ENCODE data around the gene MYH10.

The MYH10 gene

GRCh38 chr17:8466456-8466855 is 164.1 kb downstream of the MYH10 start:
- no peak for TF ChIP-seq CTCF (IDR thresholded peaks at IDR 0.05; ENCODE audit: insufficient read depth, low read length, poor library complexity, severe bottlenecking)
- Histone ChIP-seq H3K27me3 (replicated peaks; ENCODE audit: control insufficient read depth, insufficient read depth, low read length) (no peaks in the 10 kb centered on the region), H3K4me3 (replicated peaks; ENCODE audit: low read depth, low read length) (no peak overlapping the region), H3K36me3 (ENCODE audit: control insufficient read depth, insufficient read depth, low read length) (peaks cover 42% of the 10 kb centered on the region)
- DNase-seq (ENCODE audit: extremely low read depth, insufficient read length): no peak

- Histone ChIP-seq H3K4me3 (replicated peaks; ENCODE audit: low read depth, low read length) (no peak overlapping the region), H3K36me3 (ENCODE audit: control insufficient read depth, insufficient read depth, low read length) (peaks cover 39% of the 10 kb centered on the region), H3K27me3 (replicated peaks; ENCODE audit: control insufficient read depth, insufficient read depth, low read length) (no peaks in the 10 kb centered on the region)
- no peak for TF ChIP-seq CTCF (IDR thresholded peaks at IDR 0.05; ENCODE audit: insufficient read depth, low read length, poor library complexity, severe bottlenecking)
- no peak for DNase-seq (ENCODE audit: extremely low read depth, insufficient read length)
These were observed 164.8 kb downstream of the MYH10 start for GRCh38 chr17:8465759-8466158.

- no peak for DNase-seq (ENCODE audit: extremely low read depth, insufficient read length)
- H3K36me3 ChIP-seq (ENCODE audit: control insufficient read depth, insufficient read depth, low read length): peaks cover 36% of the 10 kb centered on the region
- H3K27me3 ChIP-seq (replicated peaks; ENCODE audit: control insufficient read depth, insufficient read depth, low read length): no peaks in the 10 kb centered on the region
- H3K4me3 ChIP-seq (replicated peaks; ENCODE audit: low read depth, low read length): no peak overlapping the region
- no peak for TF ChIP-seq CTCF (IDR thresholded peaks at IDR 0.05; ENCODE audit: insufficient read depth, low read length, poor library complexity, severe bottlenecking)
These were observed 165.2 kb downstream of the MYH10 start for GRCh38 chr17:8465356-8465755.

GRCh38 chr17:8464941-8465340 is 165.6 kb downstream of the MYH10 start:
- DNase-seq (ENCODE audit: extremely low read depth, insufficient read length): no peak
- no peak for TF ChIP-seq CTCF (IDR thresholded peaks at IDR 0.05; ENCODE audit: insufficient read depth, low read length, poor library complexity, severe bottlenecking)
- H3K36me3 ChIP-seq (ENCODE audit: control insufficient read depth, insufficient read depth, low read length): peaks cover 33% of the 10 kb centered on the region
- no peak overlapping the region for H3K4me3 ChIP-seq (replicated peaks; ENCODE audit: low read depth, low read length)
- H3K27me3 ChIP-seq (replicated peaks; ENCODE audit: control insufficient read depth, insufficient read depth, low read length): no peaks in the 10 kb centered on the region

GRCh38 chr17:8463099-8463498 is 167.4 kb downstream of the MYH10 start:
- TF ChIP-seq CTCF (IDR thresholded peaks at IDR 0.05; ENCODE audit: insufficient read depth, low read length, poor library complexity, severe bottlenecking): no peak
- DNase-seq (ENCODE audit: extremely low read depth, insufficient read length): no peak
- Histone ChIP-seq H3K36me3 (ENCODE audit: control insufficient read depth, insufficient read depth, low read length) (peaks cover 28% of the 10 kb centered on the region), H3K27me3 (replicated peaks; ENCODE audit: control insufficient read depth, insufficient read depth, low read length) (no peaks in the 10 kb centered on the region), H3K4me3 (replicated peaks; ENCODE audit: low read depth, low read length) (no peak overlapping the region)

- H3K36me3 ChIP-seq (ENCODE audit: control insufficient read depth, insufficient read depth, low read length): peaks cover 25% of the 10 kb centered on the region
- no peak overlapping the region for H3K4me3 ChIP-seq (replicated peaks; ENCODE audit: low read depth, low read length)
- no peak for TF ChIP-seq CTCF (IDR thresholded peaks at IDR 0.05; ENCODE audit: insufficient read depth, low read length, poor library complexity, severe bottlenecking)
- no peaks in the 10 kb centered on the region for H3K27me3 ChIP-seq (replicated peaks; ENCODE audit: control insufficient read depth, insufficient read depth, low read length)
- DNase-seq (ENCODE audit: extremely low read depth, insufficient read length): no peak
These were observed 168.0 kb downstream of the MYH10 start for GRCh38 chr17:8462564-8462963.

All from GM06990 (cell line).